Measurements from ENCODE around the gene TSPYL4.

Gene TSPYL4

GRCh38 chr6:116268589-116269293 lies 14.9 kb upstream of the TSPYL4 start:
- peak; percentile 71 for DNase-seq

GRCh38 chr6:116267836-116268588 lies 14.1 kb upstream of the TSPYL4 start:
- no peak for DNase-seq

- no peak for DNase-seq
Observed at GRCh38 chr6:116266803-116267202, 12.9 kb upstream of the TSPYL4 start.

GRCh38 chr6:116265041-116265829 lies 11.4 kb upstream of the TSPYL4 start:
- no peak for DNase-seq

- DNase-seq, result no peak
Observed at GRCh38 chr6:116263353-116263752, 9.5 kb upstream of the TSPYL4 start.

GRCh38 chr6:116258520-116258919 lies 4.6 kb upstream of the TSPYL4 start:
- DNase-seq, result no peak

- no peak for DNase-seq
Observed at GRCh38 chr6:116256694-116257093, 2.8 kb upstream of the TSPYL4 start.

- DNase-seq, result no peak
Observed at GRCh38 chr6:116255246-116255800, 1.4 kb upstream of the TSPYL4 start.

GRCh38 chr6:116254297-116255056 lies 602 bp upstream of the TSPYL4 start:
- no peak for DNase-seq

GRCh38 chr6:116253188-116253504 lies 729 bp downstream of the TSPYL4 start:
- no peak for DNase-seq

GRCh38 chr6:116251568-116252384 lies 2.1 kb downstream of the TSPYL4 start:
- no peak for DNase-seq

GRCh38 chr6:116248577-116248976 lies 5.3 kb downstream of the TSPYL4 start:
- no peak for DNase-seq

- DNase-seq, result no peak
Observed at GRCh38 chr6:116247285-116247684, 6.6 kb downstream of the TSPYL4 start.

- DNase-seq, result no peak
Observed at GRCh38 chr6:116246089-116246488, 7.8 kb downstream of the TSPYL4 start.

- DNase-seq, result no peak
Observed at GRCh38 chr6:116244284-116244683, 9.6 kb downstream of the TSPYL4 start.

GRCh38 chr6:116239856-116240255 lies 14.0 kb downstream of the TSPYL4 start:
- DNase-seq, result no peak

GRCh38 chr6:116239256-116239655 lies 14.6 kb downstream of the TSPYL4 start:
- no peak for DNase-seq

- no peak for DNase-seq
Observed at GRCh38 chr6:116238083-116238482, 15.8 kb downstream of the TSPYL4 start.

GRCh38 chr6:116234689-116235088 lies 19.2 kb downstream of the TSPYL4 start:
- DNase-seq, result no peak

- peak; percentile 17 for DNase-seq
Observed at GRCh38 chr6:116229287-116229913, 24.5 kb downstream of the TSPYL4 start.

- no peak for DNase-seq
Observed at GRCh38 chr6:116223355-116223754, 30.5 kb downstream of the TSPYL4 start.
